ENCODE data around the gene TRMT1. TPM values are rescaled to one million over a fixed set of nuclear protein-coding genes. Genes with fewer than 3 reads are reported as not detected.

TRMT1 gene
- total RNA-seq, 1 donor from 2014 or later, result 17.3 TPM

GRCh38 chr19:13090511-13091231 is 25.9 kb downstream of the TRMT1 start:
- Histone ChIP-seq H3K4me1 (peaks cover 48 to 53% of the 10 kb centered on the region in 2 donors), H3K27ac (peak overlapping the region; percentile 93 to 94)
- intact Hi-C loops (cut with DNase I), result loop anchor here (5.0 kb wide), 1 partner anchor 93 kb away; the partner anchor contains the start of gene NFIX

GRCh38 chr19:13089857-13090507 is 26.6 kb downstream of the TRMT1 start:
- peaks cover 49 to 59% of the 10 kb centered on the region in 2 donors for H3K4me1 ChIP-seq
- intact Hi-C loops (cut with DNase I), result loop anchor here (5.0 kb wide), 1 partner anchor 93 kb away; the partner anchor contains the start of gene NFIX
- H3K9me3 ChIP-seq, result no peaks in the 10 kb centered on the region
- no peaks in the 10 kb centered on the region for H3K27me3 ChIP-seq
- H3K27ac ChIP-seq, result peak overlapping the region; percentile 93 to 94
- no peak for TF ChIP-seq CTCF (IDR thresholded peaks at IDR 0.05)
- DNase-seq (ENCODE audit: low spot score in 2 of 2), result peak in 1 of 2 donors; percentile 63
- no peak overlapping the region for H3K4me3 ChIP-seq
- peaks cover 13 to 15% of the 10 kb centered on the region in 2 donors for H3K36me3 ChIP-seq

More at GRCh38 chr19:13090511-13091231, 25.9 kb downstream of the TRMT1 start:
- no peak overlapping the region for H3K4me3 ChIP-seq
- TF ChIP-seq CTCF (IDR thresholded peaks at IDR 0.05), result no peak
- H3K27me3 ChIP-seq, result no peaks in the 10 kb centered on the region
- DNase-seq (ENCODE audit: low spot score in 2 of 2), result peak in 1 of 2 donors; percentile 63
- no peaks in the 10 kb centered on the region for H3K9me3 ChIP-seq
- H3K36me3 ChIP-seq, result peaks cover 19 to 22% of the 10 kb centered on the region in 2 donors

GRCh38 chr19:13089139-13089856 is 27.2 kb downstream of the TRMT1 start:
- H3K4me1 ChIP-seq, result peaks cover 47 to 58% of the 10 kb centered on the region in 2 donors
- H3K27ac ChIP-seq, result peak overlapping the region; percentile 93 to 94
- no peaks in the 10 kb centered on the region for H3K27me3 ChIP-seq
- H3K9me3 ChIP-seq, result no peaks in the 10 kb centered on the region
- peak in 1 of 3 experiments; percentile 29 for TF ChIP-seq CTCF (IDR thresholded peaks at IDR 0.05)
- intact Hi-C loops (cut with DNase I), result no loop called here
- no peak overlapping the region for H3K4me3 ChIP-seq
- peak in 1 of 2 donors; percentile 68 for DNase-seq (ENCODE audit: low spot score in 2 of 2)
- peaks cover 10 to 11% of the 10 kb centered on the region in 2 donors for H3K36me3 ChIP-seq

- DNase-seq (ENCODE audit: low spot score in 2 of 2), result peak in 1 of 2 donors; percentile 64
- intact Hi-C loops (cut with DNase I), result no loop called here
- TF ChIP-seq CTCF (IDR thresholded peaks at IDR 0.05), result no peak
- no peaks in the 10 kb centered on the region for H3K27me3 ChIP-seq
- peaks cover 16 to 18% of the 10 kb centered on the region in 2 donors for H3K36me3 ChIP-seq
- peaks cover 42 to 50% of the 10 kb centered on the region in 2 donors for H3K4me1 ChIP-seq
- no peaks in the 10 kb centered on the region for H3K9me3 ChIP-seq
- peak overlapping the region; percentile 93 to 94 for H3K27ac ChIP-seq
- no peak overlapping the region for H3K4me3 ChIP-seq
Observed at GRCh38 chr19:13087795-13088537, 28.6 kb downstream of the TRMT1 start.

- DNase-seq (ENCODE audit: low spot score in 2 of 2), result peak in 1 of 2 donors; percentile 62
- H3K4me3 ChIP-seq, result no peak overlapping the region
- H3K27ac ChIP-seq, result peak overlapping the region; percentile 93 to 94
- H3K4me1 ChIP-seq, result peaks cover 42 to 50% of the 10 kb centered on the region in 2 donors
- intact Hi-C loops (cut with DNase I), result no loop called here
- TF ChIP-seq CTCF (IDR thresholded peaks at IDR 0.05), result no peak
- no peaks in the 10 kb centered on the region for H3K9me3 ChIP-seq
- H3K36me3 ChIP-seq, result peaks cover 16 to 18% of the 10 kb centered on the region in 2 donors
- H3K27me3 ChIP-seq, result no peaks in the 10 kb centered on the region
Observed at GRCh38 chr19:13087295-13087694, 29.2 kb downstream of the TRMT1 start.

Data from ascending aorta (tissue), 2 donors.